NCI-H146 treated with DMSO at 0.1 percent for 48 hours (cell line): Measurements from ENCODE around the gene STARD9.
"Not testable (repeated sequence)": the region's sequence is repeated elsewhere in the genome, so short reads cannot be mapped to it uniquely, and the experiment has no call there.

Experiments used
- DNase-seq: peaks from one replicate; lab custom pipeline; 2025; ENCODE audit not compliant: unreplicated experiment; lab: John Stamatoyannopoulos, UW

Gene STARD9

GRCh38 chr15:42621996-42622925 lies 46.9 kb downstream of the STARD9 start:
- no peak for DNase-seq

GRCh38 chr15:42623951-42624350 lies 48.5 kb downstream of the STARD9 start:
- no peak for DNase-seq

GRCh38 chr15:42627485-42627884 lies 52.1 kb downstream of the STARD9 start:
- DNase-seq = no peak

GRCh38 chr15:42628761-42629160 lies 53.4 kb downstream of the STARD9 start:
- no peak for DNase-seq

- DNase-seq = no peak
These were observed 56.8 kb downstream of the STARD9 start for GRCh38 chr15:42632105-42632675.

GRCh38 chr15:42640109-42640508 lies 64.7 kb downstream of the STARD9 start:
- no peak for DNase-seq

GRCh38 chr15:42650208-42651066 lies 75.0 kb downstream of the STARD9 start:
- peak; percentile 23 for DNase-seq

- no peak for DNase-seq
These were observed 90.4 kb downstream of the STARD9 start for GRCh38 chr15:42665827-42666226.

GRCh38 chr15:42667855-42668254 lies 92.4 kb downstream of the STARD9 start:
- no peak for DNase-seq

GRCh38 chr15:42670451-42670850 lies 95.0 kb downstream of the STARD9 start:
- DNase-seq = no peak

- DNase-seq = no peak
These were observed 97.0 kb downstream of the STARD9 start for GRCh38 chr15:42672444-42672843.

GRCh38 chr15:42674472-42674871 lies 99.1 kb downstream of the STARD9 start:
- no peak for DNase-seq

GRCh38 chr15:42675021-42675420 lies 99.6 kb downstream of the STARD9 start:
- DNase-seq = no peak

- DNase-seq = no peak
These were observed 104.1 kb downstream of the STARD9 start for GRCh38 chr15:42679285-42680141.

GRCh38 chr15:42680142-42680482 lies 104.7 kb downstream of the STARD9 start:
- DNase-seq = not testable (repeated sequence)

- DNase-seq = no peak
These were observed 105.7 kb downstream of the STARD9 start for GRCh38 chr15:42681119-42681518.

GRCh38 chr15:42686281-42686680 lies 110.9 kb downstream of the STARD9 start:
- DNase-seq = no peak

- no peak for DNase-seq
These were observed 112.3 kb downstream of the STARD9 start for GRCh38 chr15:42687740-42688139.

- DNase-seq = no peak
These were observed 112.9 kb downstream of the STARD9 start for GRCh38 chr15:42688301-42688700.

GRCh38 chr15:42691308-42691707 lies 115.9 kb downstream of the STARD9 start:
- no peak for DNase-seq

GRCh38 chr15:42691770-42692169 lies 116.4 kb downstream of the STARD9 start:
- DNase-seq = no peak
